CD4-positive, alpha-beta T cell treated with Interleukin-10 for 1 hour (primary cell): ENCODE data around the gene VTI1A.

Source experiments
- DNase-seq: peaks from one replicate; pipeline ENCODE4 v3.0.0-alpha.2; 2020

VTI1A gene

DNA sequence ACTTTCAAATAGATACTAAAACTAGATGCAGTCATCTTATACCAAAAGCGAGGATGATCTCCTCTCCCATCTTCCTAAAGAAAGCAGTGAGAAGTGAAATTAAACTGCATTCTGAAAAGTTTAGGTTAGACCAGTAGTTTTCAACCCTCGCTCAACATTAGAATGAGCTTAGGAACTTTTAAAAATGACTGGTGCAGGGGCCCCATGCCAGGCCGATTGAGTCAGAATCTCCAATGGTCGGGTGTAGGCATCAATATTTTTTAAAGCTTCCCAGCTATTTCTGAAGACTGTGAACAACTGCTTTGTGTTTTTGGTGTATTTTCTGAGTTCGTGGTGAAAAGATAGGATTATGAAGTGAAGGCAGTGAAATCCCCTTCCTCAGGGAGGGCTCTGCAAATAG is 146.0 kb downstream of the VTI1A start:
- DNase-seq, result no peak

DNA sequence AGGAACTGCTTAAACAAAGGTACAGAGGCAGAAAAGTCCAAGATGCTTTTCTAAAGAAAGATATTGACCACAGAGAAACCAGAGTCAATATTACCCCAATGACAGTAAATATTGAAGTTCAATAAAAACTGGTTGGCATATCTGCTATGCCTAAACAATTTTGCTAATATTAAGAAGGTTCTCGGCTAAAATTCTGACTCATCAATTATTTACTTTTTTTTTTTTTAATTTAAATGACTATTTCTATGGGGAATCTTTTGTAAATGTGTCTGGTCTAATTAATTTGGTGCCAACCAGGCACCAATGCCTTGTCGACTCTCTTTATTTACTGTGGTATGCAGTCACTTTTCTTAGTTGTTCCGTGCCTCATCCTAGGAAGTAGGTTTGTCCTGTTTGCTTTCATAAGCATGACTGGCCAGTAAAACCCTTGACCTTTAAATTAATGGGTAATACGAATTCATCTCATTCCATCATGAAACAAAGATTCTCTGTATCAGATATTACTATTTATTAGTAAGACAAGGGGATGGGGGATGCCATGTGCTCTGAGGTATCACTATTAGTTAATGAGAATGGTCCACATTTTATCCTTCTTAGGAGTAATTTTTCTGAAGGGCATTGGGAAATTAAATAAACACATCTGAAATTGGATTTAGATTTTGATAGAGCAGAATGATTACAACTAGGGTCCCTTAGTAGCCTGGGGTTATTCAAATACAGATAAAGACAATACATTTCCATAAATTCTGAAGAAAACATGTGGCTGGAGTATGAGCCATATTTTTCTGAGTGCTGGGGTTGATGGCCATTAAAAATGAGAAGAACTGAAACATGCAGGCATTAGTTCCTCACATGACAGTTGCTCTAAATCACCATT is 154.4 kb downstream of the VTI1A start:
- no peak for DNase-seq

DNA sequence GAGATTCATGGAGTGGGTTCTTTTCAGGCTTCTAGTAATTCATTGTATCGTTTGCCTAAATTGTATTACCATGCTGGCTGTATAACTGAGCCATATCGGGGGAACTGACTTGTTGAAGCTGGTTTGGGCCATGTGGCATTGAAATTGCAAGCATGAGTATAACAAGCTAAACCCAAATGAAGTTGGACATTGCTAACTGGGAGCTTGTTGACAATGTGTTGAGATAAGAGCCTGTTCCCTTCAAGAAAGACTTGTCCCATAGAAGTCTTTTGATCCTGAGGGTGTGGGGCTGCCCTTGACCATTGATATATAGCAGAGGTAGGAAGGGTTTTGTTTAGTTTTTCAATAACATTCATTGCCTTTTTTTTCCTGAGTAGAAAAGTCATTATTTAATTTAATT is 156.0 kb downstream of the VTI1A start:
- DNase-seq, result no peak

DNA sequence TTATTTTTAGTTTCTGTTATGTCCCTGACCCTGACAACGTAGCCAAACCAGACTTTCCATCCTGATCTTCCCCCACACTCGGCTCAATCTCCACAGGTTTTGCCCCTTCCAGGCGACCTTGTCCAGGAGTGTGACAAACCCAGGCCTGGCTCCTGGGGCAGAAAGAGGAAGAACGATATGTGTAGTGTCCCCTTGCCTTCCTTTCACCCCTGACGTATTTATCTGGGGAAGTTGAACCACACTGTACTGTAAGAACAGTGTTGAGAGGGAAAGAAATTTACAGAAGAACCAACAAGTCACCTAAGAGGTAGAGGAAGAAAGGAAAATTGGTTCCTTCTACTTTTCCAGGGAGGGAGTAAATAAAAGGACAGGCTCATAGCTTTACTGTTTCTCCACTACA is 158.0 kb downstream of the VTI1A start:
- no peak for DNase-seq

DNA sequence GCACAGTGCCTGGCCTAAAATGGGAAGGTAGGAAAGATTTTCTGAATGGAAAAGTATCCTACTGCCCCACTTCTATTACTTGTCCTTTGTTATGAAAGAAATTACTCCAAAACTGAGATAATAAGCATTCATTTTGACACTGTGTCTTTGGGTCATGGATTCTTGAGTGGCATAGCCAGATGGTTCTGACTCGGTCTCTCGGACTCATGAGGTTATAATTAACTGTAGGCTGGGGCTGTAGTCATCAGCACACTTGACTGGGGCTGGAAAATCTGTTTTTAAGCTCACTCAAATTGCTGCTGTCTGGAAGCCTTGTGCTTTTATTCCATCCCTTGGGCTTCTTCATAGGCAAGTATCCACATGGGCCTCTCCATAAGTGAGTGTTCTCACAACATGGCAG is 160.5 kb downstream of the VTI1A start:
- DNase-seq, result no peak

DNA sequence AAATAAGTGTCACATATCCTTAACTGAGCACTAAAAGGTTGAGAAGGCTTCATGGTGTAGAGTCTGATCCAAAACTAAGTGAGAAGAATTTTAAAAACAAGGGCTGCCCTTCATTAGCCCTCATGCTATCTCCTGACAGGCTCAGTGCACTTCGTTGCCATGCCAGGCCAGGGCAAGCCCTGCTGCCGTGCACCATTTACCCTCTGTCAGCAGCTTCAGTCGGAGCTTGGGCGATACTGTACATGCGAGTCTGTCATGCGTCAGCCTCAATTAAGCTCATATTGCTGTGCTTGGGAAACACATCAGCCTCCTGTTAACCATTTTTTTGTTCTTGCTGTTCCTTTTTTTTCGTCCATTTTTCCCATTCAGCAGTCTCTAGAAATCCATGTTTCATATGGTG is 166.6 kb downstream of the VTI1A start:
- DNase-seq, result no peak

DNA sequence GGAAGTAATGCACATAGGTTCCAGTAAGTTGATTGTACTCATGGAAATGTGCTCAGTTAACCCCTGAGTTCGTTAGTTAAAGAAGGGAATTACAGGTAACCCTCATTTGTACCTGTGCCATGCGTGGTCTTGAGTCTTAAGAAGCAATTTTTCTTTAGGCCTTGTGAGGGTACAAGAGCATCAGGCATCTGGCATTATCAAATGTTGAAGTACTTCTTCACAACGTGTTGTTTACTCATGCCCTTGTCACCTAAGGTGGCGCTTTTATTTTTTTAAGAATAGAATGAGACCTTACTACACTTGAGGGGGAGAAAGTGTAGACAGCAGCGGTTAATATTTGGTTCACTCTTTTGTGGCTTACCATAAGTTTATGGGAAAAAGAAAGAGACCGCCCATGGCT is 167.1 kb downstream of the VTI1A start:
- DNase-seq, result no peak

DNA sequence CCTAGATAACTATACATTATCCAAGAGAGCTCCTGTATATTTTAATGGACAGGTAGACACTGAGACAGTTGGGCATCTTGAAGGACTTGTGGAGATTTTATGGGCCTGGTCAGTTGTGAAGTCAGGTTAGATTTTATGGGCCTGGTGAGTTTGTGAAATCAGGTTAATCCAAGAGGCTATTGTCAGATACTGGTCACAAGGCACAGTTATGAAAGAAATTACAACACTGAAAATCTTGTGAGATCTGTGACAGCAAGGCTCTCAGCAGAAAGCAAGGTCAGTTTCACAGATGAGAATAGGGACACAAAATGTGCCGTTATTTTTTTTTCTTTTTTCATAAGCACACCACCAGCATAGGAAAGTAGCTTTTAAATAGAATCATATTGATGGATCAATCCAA is 167.6 kb downstream of the VTI1A start:
- no peak for DNase-seq

DNA sequence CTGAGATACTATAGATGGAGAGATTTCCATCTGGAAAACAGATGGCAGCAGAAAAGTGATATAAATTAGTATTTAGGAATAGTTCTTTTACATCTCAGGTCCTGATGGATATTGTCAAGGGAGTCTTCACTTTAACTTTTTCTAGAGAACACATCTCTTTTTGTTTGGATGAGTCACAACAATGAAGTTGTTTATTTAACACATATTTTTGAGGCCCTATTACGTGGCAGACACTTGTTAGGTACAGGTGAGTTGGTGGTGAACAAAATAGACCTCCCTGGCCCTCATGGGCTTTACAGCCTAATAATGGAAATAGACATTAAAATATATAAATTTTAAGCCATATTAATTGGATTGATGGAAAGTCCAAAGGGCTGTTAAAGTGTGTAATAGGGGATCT is 168.3 kb downstream of the VTI1A start:
- DNase-seq, result no peak

DNA sequence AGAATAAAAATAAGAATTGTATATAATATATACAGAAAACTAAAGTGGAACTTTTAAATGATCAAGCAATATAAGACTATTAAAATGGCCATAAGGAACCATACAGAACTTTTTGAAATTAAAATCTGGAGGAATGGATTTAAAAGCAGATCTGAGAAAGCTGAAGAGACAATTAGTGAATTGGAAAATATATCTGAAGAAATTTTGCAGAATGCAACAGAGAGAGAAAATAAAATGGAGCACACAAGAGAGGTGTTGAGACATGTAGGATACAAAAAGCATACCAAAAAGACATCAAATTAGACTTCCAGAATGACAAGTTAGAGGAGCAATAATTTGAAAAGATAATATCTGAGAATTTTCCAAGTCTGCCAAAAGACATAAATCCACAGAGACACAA is 169.6 kb downstream of the VTI1A start:
- no peak for DNase-seq

DNA sequence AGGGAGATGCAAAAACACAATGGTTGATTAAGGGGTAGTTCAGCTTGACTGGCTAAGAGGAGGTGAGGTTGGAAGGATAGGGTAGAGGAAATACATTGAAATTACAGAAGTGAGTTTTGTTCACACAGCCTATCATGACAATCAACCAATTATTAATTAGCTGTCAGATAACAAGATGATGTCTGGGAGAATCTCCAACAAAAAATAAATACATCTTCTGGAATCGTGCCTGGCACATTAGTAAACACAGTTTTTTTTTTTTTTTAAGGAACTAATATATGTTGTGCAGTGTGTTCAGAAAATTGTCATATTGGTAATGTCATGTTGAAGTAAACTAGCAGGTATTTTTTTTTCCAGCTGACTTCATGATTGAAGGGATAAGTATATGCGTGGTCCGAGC is 171.8 kb downstream of the VTI1A start:
- DNase-seq, result no peak

DNA sequence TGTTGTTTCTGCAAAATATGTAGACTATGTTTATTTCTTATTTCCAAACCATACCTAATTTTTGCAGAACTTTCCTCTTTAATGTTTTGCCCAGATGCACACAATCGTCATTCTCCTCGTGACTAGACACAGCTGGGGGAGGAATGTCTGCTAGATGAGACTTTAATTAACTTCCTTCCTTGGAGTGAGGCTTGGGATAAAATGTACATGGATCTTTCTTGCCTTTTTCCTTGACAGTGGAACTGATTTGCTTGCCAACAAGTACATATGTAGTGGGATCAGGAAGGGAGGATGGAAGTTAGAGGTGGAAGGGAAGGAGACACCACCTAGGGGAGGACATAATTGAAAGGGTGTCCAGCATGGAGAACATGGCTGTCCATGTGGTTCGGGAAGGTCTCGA is 172.5 kb downstream of the VTI1A start:
- DNase-seq, result no peak

DNA sequence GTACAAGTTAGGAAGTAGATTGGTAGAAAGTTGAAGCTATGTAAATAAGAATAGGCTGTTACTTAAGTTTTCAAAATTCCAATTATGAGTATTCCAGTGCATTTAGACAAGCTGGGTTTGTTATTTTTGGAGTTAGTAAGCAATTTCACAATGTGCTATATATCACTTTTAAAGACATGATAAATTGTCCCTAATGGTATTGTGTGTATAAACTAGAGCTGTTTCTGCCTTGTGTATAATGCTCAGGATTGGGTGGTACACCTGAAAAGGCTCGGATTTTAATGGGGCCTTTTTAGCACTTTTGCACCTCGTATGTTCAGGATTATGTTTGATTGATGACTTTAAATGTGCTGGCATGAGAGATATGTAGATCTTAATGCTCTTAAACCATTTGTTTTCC is 175.8 kb downstream of the VTI1A start:
- DNase-seq, result no peak

DNA sequence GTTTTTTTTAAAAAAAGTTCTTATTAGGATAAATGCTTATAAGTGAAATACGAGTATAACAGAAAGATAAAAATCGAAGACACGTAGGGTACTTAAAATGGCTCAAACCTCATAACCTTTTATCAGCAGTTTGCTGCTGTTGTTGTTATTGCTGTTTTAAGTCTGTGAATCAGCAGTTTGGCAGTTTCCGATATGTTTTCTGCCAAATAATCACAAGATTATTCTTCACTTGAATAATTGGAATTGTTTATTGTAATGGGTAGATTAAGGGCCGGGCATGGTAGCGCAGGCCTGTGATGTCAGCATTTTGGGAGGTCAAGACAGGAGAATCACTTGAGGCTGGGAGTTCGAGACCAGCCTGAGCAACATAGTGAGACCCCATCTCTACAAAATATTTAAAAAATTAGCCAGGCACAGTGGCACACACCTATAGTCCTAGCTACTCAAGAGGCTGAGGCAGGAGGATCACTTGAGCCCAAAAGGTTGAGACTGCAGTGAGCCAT is 177.6 kb downstream of the VTI1A start:
- no peak for DNase-seq

DNA sequence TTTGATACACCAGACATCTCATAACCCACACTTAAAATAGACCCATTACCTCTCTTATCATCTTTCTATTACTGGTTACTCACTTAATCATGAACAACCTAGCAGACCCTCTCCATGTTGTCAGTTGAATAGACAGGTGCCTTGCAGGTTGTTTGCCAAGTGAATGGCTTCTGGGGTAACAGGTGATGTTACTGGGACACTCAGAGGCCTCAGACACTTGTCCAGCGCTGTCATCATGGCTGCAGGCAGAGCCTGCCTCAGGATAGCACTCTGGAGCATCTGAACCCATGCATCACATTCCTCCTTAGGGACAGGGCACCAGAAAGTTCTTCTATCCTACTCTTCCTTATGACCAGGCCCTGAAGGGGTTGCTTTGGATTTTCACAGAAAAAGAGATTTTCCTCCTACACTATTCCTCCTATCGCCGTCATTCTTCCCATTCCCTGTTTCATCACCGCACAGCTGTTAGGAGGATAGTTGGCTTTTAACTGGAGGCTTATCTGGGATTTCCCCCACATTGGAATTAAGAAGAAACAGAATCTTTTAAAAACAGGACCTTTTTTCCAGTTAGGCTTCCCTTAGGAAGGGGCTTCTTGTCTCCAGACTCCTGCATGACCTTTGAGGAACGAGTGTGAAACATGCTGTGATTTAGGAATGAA is 182.1 kb downstream of the VTI1A start:
- no peak for DNase-seq

DNA sequence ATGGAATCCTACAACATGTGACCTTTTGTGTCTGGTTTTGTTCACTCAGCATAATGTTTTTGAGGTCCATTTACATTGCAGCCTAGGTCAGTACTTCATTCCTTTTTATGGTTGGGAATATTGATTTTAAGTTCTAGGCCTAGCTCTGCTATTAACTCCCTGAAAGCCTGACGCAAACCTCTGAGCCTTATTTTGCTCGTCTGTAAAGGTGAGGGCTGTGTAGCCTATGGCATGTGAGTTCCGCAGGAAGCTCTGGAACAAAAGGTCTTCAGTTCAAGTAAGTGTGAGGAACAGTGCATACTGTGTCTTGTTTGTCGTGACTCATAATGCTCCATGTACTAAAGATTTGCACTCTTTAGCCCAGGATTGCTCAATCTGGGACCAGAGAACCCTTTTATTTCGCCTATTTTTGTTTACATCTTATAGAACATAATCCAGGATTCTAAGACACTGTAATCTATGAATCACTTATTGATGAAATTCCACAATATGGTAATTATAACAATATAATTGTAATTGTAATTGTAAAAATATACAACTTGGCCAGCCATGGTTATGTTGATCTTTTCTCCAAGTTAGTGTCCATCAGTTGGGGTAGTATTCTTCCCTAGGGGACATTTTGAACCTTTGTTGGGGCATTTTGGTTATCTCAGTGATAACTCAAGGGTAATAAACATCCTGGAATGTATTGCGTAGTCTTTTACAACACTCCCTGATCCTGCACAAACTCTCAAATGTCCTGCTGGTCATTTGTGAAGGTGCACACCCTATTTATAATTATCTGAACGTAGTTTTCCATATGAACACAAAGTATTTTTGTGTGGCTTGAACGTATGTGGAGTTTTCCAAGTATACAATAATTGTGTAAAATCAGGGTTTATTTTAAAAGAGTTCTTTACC is 184.7 kb downstream of the VTI1A start:
- DNase-seq, result no peak

DNA sequence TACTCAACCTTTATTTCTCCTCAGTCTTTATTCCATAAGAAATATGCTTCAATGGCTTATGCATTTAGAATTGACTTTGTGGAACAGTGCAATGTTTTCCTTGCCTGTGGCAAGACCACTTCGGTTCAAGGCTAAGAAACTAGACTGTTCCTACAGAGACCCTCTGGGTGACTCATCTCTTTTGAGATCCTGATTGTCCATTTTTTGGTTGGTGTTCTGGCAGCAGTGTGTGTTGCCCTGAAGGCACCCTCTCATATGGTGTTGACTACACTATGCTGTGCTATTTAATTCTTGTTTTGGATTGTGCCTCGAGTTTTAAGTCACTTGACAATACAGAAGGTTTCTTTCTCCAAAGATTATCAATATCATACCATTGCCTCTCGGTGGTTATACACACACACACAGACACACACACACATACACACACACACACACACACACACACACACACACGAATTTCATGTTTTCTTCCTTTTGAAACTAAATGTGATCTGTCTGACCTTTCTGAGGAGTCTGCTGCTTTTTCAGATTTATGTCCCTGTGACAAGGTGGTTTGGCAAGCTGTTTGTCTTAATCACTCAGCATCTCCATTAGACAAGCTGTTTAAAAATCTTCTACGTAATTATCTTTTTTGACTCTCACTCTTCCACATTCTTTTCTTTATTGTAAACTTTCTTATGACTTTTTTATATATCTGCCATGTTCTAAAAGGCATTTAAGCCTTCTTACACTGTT is 187.2 kb downstream of the VTI1A start:
- no peak for DNase-seq

DNA sequence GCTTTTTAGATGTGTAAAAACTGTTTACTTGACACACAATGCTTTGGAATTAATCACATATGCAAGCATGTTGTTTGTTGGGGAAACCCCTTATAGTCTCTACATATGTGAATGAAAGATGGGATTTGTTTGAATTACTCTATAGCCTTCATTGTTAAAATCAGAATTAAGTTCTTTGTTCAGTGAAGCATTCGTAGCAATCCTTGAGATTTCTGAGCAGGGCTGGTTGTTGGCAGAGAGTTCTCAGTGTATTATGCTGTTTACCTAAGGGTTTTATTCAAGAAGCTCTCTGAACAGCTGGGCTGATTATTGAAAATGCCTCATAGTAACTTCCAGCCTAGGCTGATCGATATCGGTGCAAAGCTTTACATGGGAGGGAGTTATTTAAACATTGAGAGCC is 190.9 kb downstream of the VTI1A start:
- DNase-seq, result no peak

DNA sequence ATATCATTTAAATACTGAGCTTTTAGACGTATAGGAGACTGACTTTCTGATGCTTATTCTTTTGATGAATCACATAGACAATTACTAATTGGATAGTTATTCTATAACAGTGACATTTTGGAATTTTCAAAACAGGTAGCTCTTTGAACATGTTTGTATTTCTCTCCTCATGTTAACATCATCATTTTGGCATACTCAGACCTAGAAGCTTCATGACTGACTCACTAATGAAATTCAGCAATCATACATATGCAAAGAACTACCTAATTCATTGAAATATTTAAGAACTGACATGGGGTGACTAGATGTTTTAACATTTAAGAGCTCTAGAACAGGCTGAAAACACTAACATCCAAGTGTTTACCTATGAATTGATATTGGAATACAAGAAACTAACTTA is 192.3 kb downstream of the VTI1A start:
- no peak for DNase-seq

DNA sequence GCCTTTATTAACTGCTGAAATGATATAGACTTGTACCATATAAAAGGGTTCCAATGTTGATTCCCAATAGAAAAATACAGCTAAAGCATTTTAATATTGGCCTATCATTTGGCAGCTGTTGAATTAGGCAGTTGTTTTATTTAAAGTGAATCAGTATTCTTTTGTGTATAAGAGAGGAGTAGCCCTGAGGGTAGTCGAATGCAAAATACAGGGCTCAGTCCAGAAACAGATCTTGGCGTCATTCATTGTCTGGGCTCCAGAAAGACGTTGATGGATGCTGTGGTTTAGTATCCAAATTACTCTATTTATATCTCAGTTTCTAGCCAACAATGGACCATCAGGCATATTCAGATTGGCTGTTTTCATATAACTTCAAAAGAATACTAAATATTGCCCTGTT is 193.6 kb downstream of the VTI1A start:
- no peak for DNase-seq

DNA sequence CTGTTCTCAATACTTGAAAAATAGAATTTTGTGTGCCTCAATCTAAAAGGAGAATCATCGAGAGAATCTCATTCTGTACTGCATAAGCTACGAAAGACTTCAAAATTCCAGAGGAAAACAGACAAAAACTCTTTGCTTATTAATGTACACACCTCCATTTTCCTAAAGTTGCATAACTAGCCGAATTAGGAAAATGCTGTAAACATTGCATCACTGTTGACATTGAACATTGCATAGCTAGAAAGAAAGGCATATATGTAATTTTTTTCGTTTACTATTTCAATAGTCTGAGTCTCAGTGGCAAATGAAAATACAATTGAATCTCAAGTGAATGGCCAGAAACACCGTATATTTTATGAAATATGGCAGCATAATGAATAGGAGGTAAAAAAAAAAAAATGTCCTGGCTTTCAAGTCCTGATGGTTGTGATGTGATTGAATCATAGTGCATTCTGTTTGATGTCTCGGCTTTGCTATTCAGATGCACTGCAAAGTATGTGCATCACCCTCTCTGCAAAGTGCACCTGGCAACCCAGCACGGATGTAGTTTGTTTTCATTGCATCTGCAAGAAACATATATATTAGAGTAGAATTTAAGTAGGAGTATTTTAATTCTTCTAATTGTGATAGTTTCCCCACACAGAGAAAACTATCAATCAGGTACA is 196.7 kb downstream of the VTI1A start:
- DNase-seq, result no peak

DNA sequence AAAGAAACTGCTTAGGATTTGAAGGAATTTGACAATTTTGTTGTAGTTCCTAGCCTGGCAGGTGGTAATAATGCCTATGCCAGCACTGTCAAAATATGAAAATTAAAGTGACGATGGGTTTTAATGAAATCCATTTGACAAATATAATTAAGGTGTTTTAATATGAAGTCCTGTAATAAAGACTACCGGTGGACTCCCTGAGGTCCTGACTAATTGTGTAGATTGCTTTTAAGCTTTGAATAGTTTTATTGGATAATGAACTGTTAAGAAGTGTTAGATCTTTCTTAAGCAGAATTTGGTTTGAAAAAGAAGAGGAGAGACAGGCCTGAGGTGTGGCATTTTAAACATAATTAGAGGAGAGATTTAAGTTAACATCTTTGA is 197.2 kb downstream of the VTI1A start:
- no peak for DNase-seq
